ENCODE measurements around the gene FBXO28.

GRCh38 chr1:224070521-224070920 is 43.4 kb upstream of the FBXO28 start:
- TF ChIP-seq CTCF (IDR thresholded peaks at IDR 0.05) (no peak), POLR2A (IDR thresholded peaks at IDR 0.05) (no peak)
